Erythroblast (primary cell): ENCODE results near the gene NFIX.

Experiments
- GATA1 ChIP-seq: IDR thresholded peaks from 2 replicates; pipeline ENCODE4 v1.6.1; 2011; ENCODE audit warnings: low read depth, mild to moderate bottlenecking, control low read depth, low read length, moderate library complexity
- POLR2A ChIP-seq: IDR thresholded peaks from 2 replicates; pipeline ENCODE4 v1.6.1; 2011; ENCODE audit warnings: mild to moderate bottlenecking, low read length

DNA sequence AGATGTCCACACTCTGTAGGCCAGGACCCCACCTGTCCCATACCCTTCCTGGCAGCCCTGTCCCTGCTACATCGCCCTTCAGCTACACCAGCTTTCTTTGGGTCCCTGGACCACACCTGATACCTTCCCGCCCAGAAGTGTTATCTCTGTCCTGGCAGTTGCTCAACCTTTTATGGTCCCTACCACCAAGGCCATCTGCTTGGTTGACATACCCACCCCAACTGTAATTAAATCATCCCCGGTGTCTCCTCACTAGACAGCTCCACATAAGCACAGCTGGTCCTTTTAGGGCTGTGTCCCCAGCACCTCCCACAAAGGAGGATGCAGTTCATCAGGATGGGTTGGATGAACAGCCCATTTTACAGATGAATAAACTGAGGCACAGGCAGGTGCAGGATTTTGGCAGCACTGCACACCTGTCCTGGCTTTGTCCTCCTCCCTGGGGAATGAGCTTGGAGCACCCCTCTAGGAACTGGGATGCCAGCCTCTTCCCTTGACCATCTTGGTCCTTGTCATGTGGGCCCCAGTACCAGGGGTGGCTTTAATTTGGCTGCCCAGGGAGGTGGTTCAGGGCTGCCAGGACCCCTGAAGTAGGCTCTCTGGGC is 135.7 kb downstream of the NFIX start:
- TF ChIP-seq POLR2A (no peak), GATA1 (no peak)
